HG03558 (cell line): ENCODE measurements around the gene BEND3.
A peak's percentile ranks its signal among the peaks of the same experiment; 100 is the strongest.
"Not testable (repeated sequence)": the region's sequence is repeated elsewhere in the genome, so short reads cannot be mapped to it uniquely, and the experiment has no call there.

Experiments
- ATAC-seq: cut with Tn5 transposase; IDR thresholded peaks from one replicate; pipeline ENCODE4 v1.9.1; 2021; ENCODE audit warnings: moderate number of reproducible peaks; ENCODE audit not compliant: unreplicated experiment; ENCODE audit errors: extremely low read depth

Gene BEND3

GRCh38 chr6:107114926-107115694, at the start of gene BEND3:
Gene BEND3, minus strand, starts transcription at chr6:107115515. Its CDS starts 16,230 bp downstream, at chr6:107099285.
- peak; percentile 3 for ATAC-seq

DNA sequence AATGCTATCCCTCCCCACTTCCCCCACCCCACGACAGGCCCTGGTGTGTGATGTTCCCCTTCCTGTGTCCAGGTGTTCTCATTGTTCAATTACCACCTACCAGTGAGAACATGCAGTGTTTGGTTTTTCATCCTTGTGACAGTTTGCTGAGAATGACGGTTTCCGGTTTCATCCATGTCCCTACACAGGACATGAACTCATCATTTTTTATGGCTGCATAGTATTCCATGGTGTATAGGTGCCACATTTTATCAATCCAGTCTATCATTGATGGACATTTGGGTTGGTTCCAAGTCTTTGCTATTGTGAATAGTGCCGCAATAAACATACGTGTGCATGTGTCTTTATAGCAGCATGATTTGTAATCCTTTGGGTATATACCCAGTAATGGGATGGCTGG, 49.0 kb upstream of the BEND3 start:
- ATAC-seq: not testable (repeated sequence)

- ATAC-seq: no peak
These were observed 46.2 kb upstream of the BEND3 start for GRCh38 chr6:107161521-107161920.

- ATAC-seq: no peak
These were observed 41.3 kb upstream of the BEND3 start for GRCh38 chr6:107156617-107157016.

GRCh38 chr6:107154801-107155160, 39.5 kb upstream of the BEND3 start:
- ATAC-seq: no peak

- ATAC-seq: no peak
These were observed 39.0 kb upstream of the BEND3 start for GRCh38 chr6:107154131-107154800.

- no peak for ATAC-seq
These were observed 37.5 kb upstream of the BEND3 start for GRCh38 chr6:107152638-107153430.

- ATAC-seq: no peak
These were observed 29.4 kb upstream of the BEND3 start for GRCh38 chr6:107144666-107145065.

- no peak for ATAC-seq
These were observed 28.7 kb upstream of the BEND3 start for GRCh38 chr6:107144014-107144413.

GRCh38 chr6:107140581-107140980, 25.3 kb upstream of the BEND3 start:
- ATAC-seq: no peak

GRCh38 chr6:107136324-107136723, 21.0 kb upstream of the BEND3 start:
- ATAC-seq: not testable (repeated sequence)

GRCh38 chr6:107135048-107135680, 19.8 kb upstream of the BEND3 start:
- not testable (repeated sequence) for ATAC-seq

- ATAC-seq: no peak
These were observed 17.1 kb upstream of the BEND3 start for GRCh38 chr6:107132330-107132954.

DNA sequence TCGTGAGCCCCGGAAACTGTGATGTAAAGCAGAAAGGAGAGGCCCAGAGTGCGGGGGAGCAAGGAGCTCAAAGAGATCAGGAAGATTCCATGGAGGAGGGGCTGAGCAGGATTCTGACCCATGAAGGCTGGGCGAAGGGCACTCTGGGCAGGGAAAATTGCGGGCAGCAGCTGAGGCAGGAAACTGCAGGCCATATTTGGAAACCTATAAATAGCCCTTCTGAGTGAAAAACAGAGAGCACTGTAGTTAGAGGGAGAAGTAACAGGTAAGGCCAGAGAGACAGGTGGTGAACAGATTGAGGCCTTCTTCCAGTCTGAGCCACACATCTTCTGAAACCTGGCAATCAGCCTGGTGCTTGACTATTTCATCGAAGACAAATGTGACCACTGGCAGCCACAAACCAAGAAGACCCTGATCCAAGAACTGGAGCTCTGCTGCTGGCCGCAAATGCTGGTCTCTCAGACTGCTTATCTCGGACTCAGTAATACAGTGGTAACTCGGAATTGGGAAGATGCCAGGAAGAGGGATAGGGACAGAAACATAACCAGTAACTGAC, 14.1 kb upstream of the BEND3 start:
- ATAC-seq: no peak

DNA sequence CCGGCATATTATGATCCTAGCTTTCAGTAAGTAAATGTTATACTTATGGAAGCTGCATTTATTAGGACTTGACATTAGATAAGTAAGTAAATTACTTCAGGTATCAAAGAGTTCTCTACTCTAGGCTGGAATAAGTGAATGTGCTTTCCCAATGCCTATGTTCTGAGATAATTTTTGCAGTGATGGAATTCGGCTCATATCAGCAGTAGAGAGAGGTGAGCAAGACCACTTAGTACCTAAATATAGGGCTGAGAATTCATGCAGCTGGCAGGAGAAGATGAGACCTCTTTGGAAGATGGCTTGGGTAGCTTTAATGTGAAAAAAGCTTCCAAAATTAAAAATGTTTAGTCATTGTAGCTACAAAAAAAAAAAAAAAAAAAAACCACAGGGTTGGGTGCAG, 13.3 kb upstream of the BEND3 start:
- no peak for ATAC-seq

DNA sequence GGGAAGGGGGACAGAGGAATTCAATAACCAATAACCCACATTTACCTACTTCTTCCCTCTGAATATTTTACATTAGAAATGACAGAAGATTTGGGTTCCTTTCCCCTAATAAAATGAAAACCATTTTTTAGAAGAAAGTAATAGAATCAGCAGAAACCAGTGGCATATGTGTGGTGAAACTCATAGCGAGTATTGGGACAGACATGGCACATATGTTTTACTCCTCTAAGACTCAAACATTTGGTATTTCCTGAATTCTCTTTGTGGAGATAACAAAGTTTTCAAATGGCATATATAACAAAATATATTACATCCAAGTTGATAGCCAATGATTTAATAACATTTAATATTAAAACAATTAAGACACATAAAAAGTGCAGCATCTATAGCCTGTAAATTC, 12.9 kb upstream of the BEND3 start:
- no peak for ATAC-seq

DNA sequence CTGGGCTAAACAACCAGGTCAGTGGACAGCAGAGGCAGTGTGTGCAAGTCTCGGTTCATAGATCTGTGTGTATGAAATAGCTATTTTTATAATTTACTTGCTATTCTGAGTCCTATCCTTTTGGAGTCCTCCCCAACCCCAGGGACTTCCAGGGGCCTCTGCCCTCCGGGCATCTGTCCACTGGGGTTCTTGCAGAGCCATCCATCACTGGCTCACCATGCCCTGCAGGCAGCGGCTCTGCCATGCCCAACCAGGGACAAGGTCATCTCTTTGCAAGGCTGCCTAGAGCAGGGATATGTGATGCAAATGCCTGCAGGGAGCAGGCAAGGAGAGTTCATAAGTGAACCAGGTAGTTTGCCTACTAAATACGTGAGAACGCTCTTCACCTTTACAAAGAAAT, 10.5 kb upstream of the BEND3 start:
- ATAC-seq: no peak

DNA sequence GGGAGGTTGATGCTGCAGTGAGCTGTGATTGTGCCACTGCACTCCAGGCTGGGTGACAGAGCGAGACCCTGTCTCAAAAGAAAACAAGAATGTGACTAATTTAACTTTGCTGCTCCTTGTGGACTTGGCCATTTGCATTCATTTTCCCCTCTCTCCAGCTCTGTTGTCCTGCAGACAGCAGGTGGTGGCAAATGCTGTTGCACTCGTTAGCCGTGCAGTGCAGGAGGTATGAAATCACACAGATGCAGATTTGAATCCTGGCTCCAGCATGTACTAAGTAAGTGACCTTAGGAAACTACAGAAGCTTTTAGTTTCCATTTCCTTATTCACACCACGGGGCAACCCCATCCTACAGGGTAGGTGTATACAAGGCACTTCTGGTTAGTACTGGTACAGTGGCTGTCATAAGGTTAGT, 9.6 kb upstream of the BEND3 start:
- ATAC-seq: peak; percentile 61

- ATAC-seq: no peak
These were observed 8.2 kb upstream of the BEND3 start for GRCh38 chr6:107123501-107123900.

DNA sequence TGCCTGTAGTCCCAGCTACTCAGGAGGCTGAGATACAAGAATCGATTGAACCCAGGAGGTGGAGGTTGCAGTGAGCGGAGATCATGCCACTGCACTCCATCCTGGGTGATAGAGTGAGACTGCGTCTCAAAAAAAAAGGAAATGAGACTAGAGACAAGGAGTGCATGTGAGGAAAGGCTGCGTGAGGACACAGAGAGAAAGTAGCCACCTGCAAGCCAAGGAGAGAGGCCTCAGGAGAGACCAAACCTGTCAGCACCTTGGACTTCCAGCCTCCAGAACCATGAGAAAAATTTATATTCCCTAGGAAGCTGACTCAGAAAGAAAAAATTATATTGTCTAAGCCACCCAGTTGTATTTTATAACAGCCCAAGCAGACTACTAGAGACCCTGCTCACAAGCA, 7.4 kb upstream of the BEND3 start:
- ATAC-seq: no peak
